ENCODE results near the gene ECE1.
A peak's percentile ranks its signal among the peaks of the same experiment; 100 is the strongest.

The ECE1 gene

GRCh38 chr1:21236178-21236577 lies 54.1 kb downstream of the ECE1 start:
- H3K79me2 ChIP-seq (ENCODE audit: insufficient read depth, low read length) = no peaks in the 10 kb centered on the region
- H3K27me3 ChIP-seq (ENCODE audit: insufficient read depth, low read length, poor library complexity) = no peaks in the 10 kb centered on the region
- no peaks in the 10 kb centered on the region for H4K20me1 ChIP-seq (ENCODE audit: insufficient read depth, low read length)
- H3K4me1 ChIP-seq (ENCODE audit: insufficient read depth, low read length) = no peaks in the 10 kb centered on the region
- no peak overlapping the region for H3K4me3 ChIP-seq (ENCODE audit: low read depth in 1 of 2, low read length in 2 of 2)
- TF ChIP-seq EZH2 (IDR thresholded peaks at IDR 0.05; ENCODE audit: borderline replicate concordance, low read depth, low read length, severe bottlenecking) (no peak), CTCF (IDR thresholded peaks at IDR 0.05; ENCODE audit: borderline replicate concordance, extremely low read depth, low read length, poor library complexity, severe bottlenecking) (no peak)
- no peak overlapping the region for H3K4me2 ChIP-seq (ENCODE audit: insufficient read depth, low read length)
- no peaks in the 10 kb centered on the region for H3K9me3 ChIP-seq (ENCODE audit: insufficient read depth, low read length, severe bottlenecking)
- DNase-seq = no peak
- no peak overlapping the region for H3K9ac ChIP-seq (ENCODE audit: low read depth, low read length)
- ATAC-seq (ENCODE audit: insufficient read depth, low read depth) = no peak
- no peak overlapping the region for H2AFZ ChIP-seq (ENCODE audit: low read depth, low read length)
- no peak overlapping the region for H3K27ac ChIP-seq (ENCODE audit: low read length)
- peaks cover 24% of the 10 kb centered on the region for H3K36me3 ChIP-seq (ENCODE audit: insufficient read depth, low read length)

GRCh38 chr1:21234779-21235178 lies 55.5 kb downstream of the ECE1 start:
- Histone ChIP-seq H3K79me2 (ENCODE audit: insufficient read depth, low read length) (no peaks in the 10 kb centered on the region), H3K4me3 (ENCODE audit: low read depth in 1 of 2, low read length in 2 of 2) (no peak overlapping the region), H3K4me2 (ENCODE audit: insufficient read depth, low read length) (no peak overlapping the region), H3K9me3 (ENCODE audit: insufficient read depth, low read length, severe bottlenecking) (no peaks in the 10 kb centered on the region), H3K36me3 (ENCODE audit: insufficient read depth, low read length) (peaks cover 24% of the 10 kb centered on the region), H3K9ac (ENCODE audit: low read depth, low read length) (no peak overlapping the region), H3K4me1 (ENCODE audit: insufficient read depth, low read length) (no peaks in the 10 kb centered on the region), H3K27me3 (ENCODE audit: insufficient read depth, low read length, poor library complexity) (no peaks in the 10 kb centered on the region), H3K27ac (ENCODE audit: low read length) (no peak overlapping the region), H4K20me1 (ENCODE audit: insufficient read depth, low read length) (no peaks in the 10 kb centered on the region), H2AFZ (ENCODE audit: low read depth, low read length) (no peak overlapping the region)
- ATAC-seq (ENCODE audit: insufficient read depth, low read depth) (no peak), DNase-seq (no peak)
- TF ChIP-seq CTCF (IDR thresholded peaks at IDR 0.05; ENCODE audit: borderline replicate concordance, extremely low read depth, low read length, poor library complexity, severe bottlenecking) (no peak), EZH2 (IDR thresholded peaks at IDR 0.05; ENCODE audit: borderline replicate concordance, low read depth, low read length, severe bottlenecking) (no peak)

DNA sequence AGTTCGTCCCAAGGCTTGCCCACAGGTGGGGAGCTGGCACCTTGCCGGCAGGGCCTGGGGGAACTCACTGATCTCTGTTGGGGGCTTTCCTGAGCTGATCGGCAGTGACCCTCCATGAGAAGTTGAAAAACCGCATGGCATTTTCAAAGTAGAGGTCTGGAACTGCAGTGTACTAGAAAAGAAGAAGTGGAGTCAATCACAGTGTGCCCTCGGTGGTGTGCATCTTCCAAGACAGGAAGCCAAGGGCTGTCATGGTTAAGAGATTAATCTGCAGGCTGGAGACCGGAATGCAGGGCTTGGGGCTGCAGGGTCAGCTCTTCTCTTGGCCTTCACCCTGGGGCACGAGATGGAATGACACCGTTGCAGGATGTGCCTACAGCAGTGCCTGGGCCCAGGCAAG lies 56.8 kb downstream of the ECE1 start:
- no peak for TF ChIP-seq CTCF (IDR thresholded peaks at IDR 0.05; ENCODE audit: borderline replicate concordance, extremely low read depth, low read length, poor library complexity, severe bottlenecking)
- TF ChIP-seq EZH2 (IDR thresholded peaks at IDR 0.05; ENCODE audit: borderline replicate concordance, low read depth, low read length, severe bottlenecking) = no peak
- no peaks in the 10 kb centered on the region for H3K4me1 ChIP-seq (ENCODE audit: insufficient read depth, low read length)
- no peak overlapping the region for H3K9ac ChIP-seq (ENCODE audit: low read depth, low read length)
- no peaks in the 10 kb centered on the region for H3K27me3 ChIP-seq (ENCODE audit: insufficient read depth, low read length, poor library complexity)
- DNase-seq = no peak
- H3K36me3 ChIP-seq (ENCODE audit: insufficient read depth, low read length) = peaks cover 24% of the 10 kb centered on the region
- H3K79me2 ChIP-seq (ENCODE audit: insufficient read depth, low read length) = no peaks in the 10 kb centered on the region
- H3K4me3 ChIP-seq (ENCODE audit: low read depth in 1 of 2, low read length in 2 of 2) = no peak overlapping the region
- no peak overlapping the region for H3K27ac ChIP-seq (ENCODE audit: low read length)
- no peak overlapping the region for H2AFZ ChIP-seq (ENCODE audit: low read depth, low read length)
- no peaks in the 10 kb centered on the region for H3K9me3 ChIP-seq (ENCODE audit: insufficient read depth, low read length, severe bottlenecking)
- H3K4me2 ChIP-seq (ENCODE audit: insufficient read depth, low read length) = no peak overlapping the region
- ATAC-seq (ENCODE audit: insufficient read depth, low read depth) = no peak
- no peaks in the 10 kb centered on the region for H4K20me1 ChIP-seq (ENCODE audit: insufficient read depth, low read length)

DNA sequence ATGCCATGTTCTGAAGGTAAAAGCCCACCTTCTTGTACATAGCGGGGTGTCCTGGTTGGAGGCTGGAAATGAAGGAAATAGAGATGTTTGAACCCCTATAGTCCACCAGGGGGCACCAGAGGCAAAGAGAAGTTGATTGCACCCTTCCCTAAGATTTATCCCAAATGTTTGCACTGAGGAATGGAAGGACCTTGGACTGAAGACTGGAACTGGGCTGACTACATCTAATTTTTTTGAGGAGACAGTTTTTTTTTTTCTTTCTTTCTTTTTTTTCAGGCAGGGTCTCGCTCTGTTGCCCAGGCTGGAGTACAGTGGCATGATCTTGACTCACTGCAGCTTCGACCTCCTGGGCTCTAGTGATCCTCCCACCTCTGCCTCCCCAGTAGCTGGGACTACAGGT lies 58.2 kb downstream of the ECE1 start:
- Histone ChIP-seq H3K9me3 (ENCODE audit: insufficient read depth, low read length, severe bottlenecking) (no peaks in the 10 kb centered on the region), H3K4me2 (ENCODE audit: insufficient read depth, low read length) (no peak overlapping the region), H4K20me1 (ENCODE audit: insufficient read depth, low read length) (no peaks in the 10 kb centered on the region), H3K27me3 (ENCODE audit: insufficient read depth, low read length, poor library complexity) (no peaks in the 10 kb centered on the region), H3K4me1 (ENCODE audit: insufficient read depth, low read length) (no peaks in the 10 kb centered on the region), H3K79me2 (ENCODE audit: insufficient read depth, low read length) (no peaks in the 10 kb centered on the region), H3K27ac (ENCODE audit: low read length) (no peak overlapping the region), H2AFZ (ENCODE audit: low read depth, low read length) (no peak overlapping the region), H3K36me3 (ENCODE audit: insufficient read depth, low read length) (peaks cover 28% of the 10 kb centered on the region), H3K9ac (ENCODE audit: low read depth, low read length) (no peak overlapping the region), H3K4me3 (ENCODE audit: low read depth in 1 of 2, low read length in 2 of 2) (no peak overlapping the region)
- ATAC-seq (ENCODE audit: insufficient read depth, low read depth) (peak; percentile 63; the same call in 2 of the 3 replicates), DNase-seq (peak; percentile 34)
- TF ChIP-seq CTCF (IDR thresholded peaks at IDR 0.05; ENCODE audit: borderline replicate concordance, extremely low read depth, low read length, poor library complexity, severe bottlenecking) (peak; percentile 87), EZH2 (IDR thresholded peaks at IDR 0.05; ENCODE audit: borderline replicate concordance, low read depth, low read length, severe bottlenecking) (no peak)

Measured in DND-41 (cell line).